ENCODE measurements around the gene ST6GALNAC4. TPM values are rescaled to one million over a fixed set of nuclear protein-coding genes. Genes with fewer than 3 reads are reported as not detected.

Gene ST6GALNAC4
- total and polyA plus RNA-seq, 9 of the 15 experiments (the other 6 are each of a cell fraction or from before 2014, with no cell fraction given): 2.6 to 43.1 (median 15.4) TPM

DNA sequence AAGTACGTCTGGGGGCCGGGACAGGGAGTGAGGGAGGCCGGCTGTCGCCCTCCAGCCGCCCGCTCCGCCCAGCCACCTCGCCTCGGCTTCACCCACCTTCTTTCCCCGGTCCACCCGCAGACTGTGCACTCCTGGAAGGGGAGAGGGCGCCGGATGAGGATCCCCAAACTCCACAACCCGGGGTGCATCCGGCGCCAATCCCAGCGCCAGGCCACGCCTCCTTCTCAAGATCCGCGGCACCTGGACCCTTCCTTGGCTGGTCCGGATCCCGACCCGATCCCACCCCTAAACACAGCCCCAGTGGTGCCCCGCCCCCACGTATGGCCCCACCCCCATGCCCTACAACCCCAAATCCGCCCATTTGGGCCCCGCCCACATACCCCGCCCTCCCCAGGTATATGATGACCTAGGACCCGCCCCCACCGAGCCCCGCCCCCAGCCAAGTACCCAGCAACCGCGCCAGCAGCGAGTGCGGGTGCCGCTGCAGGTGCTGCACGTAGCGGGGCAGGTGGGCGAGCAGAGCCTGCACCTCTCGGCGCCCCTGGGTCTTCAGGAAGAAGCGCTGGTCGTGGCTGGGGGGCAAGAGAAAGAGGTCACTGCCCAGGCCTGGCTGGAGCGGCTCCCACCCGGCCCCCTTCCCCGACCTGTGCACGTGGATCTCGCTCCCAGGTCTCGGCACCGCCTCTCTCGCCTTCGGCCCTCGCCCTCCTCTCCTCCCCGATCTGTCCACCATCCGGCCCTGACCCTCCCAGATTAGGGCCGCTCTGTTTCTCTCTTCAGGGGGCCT is 10.6 kb upstream of the ST6GALNAC4 start (continued):
- TF ChIP-seq, protein P1, sequence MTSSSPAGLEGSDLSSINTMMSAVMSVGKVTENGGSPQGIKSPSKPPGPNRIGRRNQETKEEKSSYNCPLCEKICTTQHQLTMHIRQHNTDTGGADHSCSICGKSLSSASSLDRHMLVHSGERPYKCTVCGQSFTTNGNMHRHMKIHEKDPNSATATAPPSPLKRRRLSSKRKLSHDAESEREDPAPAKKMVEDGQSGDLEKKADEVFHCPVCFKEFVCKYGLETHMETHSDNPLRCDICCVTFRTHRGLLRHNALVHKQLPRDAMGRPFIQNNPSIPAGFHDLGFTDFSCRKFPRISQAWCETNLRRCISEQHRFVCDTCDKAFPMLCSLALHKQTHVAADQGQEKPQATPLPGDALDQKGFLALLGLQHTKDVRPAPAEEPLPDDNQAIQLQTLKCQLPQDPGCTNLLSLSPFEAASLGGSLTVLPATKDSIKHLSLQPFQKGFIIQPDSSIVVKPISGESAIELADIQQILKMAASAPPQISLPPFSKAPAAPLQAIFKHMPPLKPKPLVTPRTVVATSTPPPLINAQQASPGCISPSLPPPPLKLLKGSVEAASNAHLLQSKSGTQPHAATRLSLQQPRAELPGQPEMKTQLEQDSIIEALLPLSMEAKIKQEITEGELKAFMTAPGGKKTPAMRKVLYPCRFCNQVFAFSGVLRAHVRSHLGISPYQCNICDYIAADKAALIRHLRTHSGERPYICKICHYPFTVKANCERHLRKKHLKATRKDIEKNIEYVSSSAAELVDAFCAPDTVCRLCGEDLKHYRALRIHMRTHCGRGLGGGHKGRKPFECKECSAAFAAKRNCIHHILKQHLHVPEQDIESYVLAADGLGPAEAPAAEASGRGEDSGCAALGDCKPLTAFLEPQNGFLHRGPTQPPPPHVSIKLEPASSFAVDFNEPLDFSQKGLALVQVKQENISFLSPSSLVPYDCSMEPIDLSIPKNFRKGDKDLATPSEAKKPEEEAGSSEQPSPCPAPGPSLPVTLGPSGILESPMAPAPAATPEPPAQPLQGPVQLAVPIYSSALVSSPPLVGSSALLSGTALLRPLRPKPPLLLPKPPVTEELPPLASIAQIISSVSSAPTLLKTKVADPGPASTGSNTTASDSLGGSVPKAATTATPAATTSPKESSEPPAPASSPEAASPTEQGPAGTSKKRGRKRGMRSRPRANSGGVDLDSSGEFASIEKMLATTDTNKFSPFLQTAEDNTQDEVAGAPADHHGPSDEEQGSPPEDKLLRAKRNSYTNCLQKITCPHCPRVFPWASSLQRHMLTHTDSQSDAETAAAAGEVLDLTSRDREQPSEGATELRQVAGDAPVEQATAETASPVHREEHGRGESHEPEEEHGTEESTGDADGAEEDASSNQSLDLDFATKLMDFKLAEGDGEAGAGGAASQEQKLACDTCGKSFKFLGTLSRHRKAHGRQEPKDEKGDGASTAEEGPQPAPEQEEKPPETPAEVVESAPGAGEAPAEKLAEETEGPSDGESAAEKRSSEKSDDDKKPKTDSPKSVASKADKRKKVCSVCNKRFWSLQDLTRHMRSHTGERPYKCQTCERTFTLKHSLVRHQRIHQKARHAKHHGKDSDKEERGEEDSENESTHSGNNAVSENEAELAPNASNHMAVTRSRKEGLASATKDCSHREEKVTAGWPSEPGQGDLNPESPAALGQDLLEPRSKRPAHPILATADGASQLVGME (CRISPR knock-in tag; IDR thresholded peaks at IDR 0.05): no peak
- TF ChIP-seq, protein P2, sequence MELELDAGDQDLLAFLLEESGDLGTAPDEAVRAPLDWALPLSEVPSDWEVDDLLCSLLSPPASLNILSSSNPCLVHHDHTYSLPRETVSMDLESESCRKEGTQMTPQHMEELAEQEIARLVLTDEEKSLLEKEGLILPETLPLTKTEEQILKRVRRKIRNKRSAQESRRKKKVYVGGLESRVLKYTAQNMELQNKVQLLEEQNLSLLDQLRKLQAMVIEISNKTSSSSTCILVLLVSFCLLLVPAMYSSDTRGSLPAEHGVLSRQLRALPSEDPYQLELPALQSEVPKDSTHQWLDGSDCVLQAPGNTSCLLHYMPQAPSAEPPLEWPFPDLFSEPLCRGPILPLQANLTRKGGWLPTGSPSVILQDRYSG (tag; conservative IDR thresholded peaks at IDR 0.05; ENCODE audit: low read depth): no peak
- no peak for TF ChIP-seq ZNF431 (CRISPR knock-in tag; IDR thresholded peaks at IDR 0.05)
- no peak for TF ChIP-seq ZNF589 (CRISPR knock-in tag; IDR thresholded peaks at IDR 0.05; ENCODE audit: low read depth)
- TF ChIP-seq STAG1 (CRISPR knock-in tag; IDR thresholded peaks at IDR 0.05; ENCODE audit: borderline replicate concordance): no peak
- TF ChIP-seq ZFP36 (IDR thresholded peaks at IDR 0.05; ENCODE audit: low read depth, low read length, partially characterized antibody): no peak
- TF ChIP-seq PHTF2 (CRISPR knock-in tag; IDR thresholded peaks at IDR 0.05): no peak
- TF ChIP-seq MYC (IDR thresholded peaks at IDR 0.05; ENCODE audit: low read depth, low read length): 0 out of 2 replicates have a peak, but pooled peaks have one; percentile 27
- no peak for TF ChIP-seq MYC (CRISPR knock-in tag; IDR thresholded peaks at IDR 0.05; ENCODE audit: borderline replicate concordance, low read depth)
- TF ChIP-seq ZNF282 (CRISPR knock-in tag; IDR thresholded peaks at IDR 0.05): no peak
- TF ChIP-seq KDM5B (IDR thresholded peaks at IDR 0.05; ENCODE audit: insufficient replicate concordance, low read depth, low read length): no peak
- TF ChIP-seq, protein P3, sequence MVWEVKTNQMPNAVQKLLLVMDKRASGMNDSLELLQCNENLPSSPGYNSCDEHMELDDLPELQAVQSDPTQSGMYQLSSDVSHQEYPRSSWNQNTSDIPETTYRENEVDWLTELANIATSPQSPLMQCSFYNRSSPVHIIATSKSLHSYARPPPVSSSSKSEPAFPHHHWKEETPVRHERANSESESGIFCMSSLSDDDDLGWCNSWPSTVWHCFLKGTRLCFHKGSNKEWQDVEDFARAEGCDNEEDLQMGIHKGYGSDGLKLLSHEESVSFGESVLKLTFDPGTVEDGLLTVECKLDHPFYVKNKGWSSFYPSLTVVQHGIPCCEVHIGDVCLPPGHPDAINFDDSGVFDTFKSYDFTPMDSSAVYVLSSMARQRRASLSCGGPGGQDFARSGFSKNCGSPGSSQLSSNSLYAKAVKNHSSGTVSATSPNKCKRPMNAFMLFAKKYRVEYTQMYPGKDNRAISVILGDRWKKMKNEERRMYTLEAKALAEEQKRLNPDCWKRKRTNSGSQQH (CRISPR knock-in tag; IDR thresholded peaks at IDR 0.05): no peak
- no peak for TF ChIP-seq TCF3 (CRISPR knock-in tag; IDR thresholded peaks at IDR 0.05)
- TF ChIP-seq C11orf30 (IDR thresholded peaks at IDR 0.05; ENCODE audit: low read depth): no peak
- TF ChIP-seq FOXP1 (CRISPR knock-in tag; IDR thresholded peaks at IDR 0.05): no peak
- no peak for TF ChIP-seq SRSF1 (IDR thresholded peaks at IDR 0.05; ENCODE audit: low read depth, low read length)
- TF ChIP-seq, protein P4, sequence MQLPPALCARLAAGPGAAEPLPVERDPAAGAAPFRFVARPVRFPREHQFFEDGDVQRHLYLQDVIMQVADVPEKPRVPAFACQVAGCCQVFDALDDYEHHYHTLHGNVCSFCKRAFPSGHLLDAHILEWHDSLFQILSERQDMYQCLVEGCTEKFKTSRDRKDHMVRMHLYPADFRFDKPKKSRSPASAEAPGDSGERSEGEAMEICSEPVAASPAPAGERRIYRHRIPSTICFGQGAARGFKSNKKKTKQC (CRISPR knock-in tag; IDR thresholded peaks at IDR 0.05): no peak
- no peak for TF ChIP-seq POLR2B (IDR thresholded peaks at IDR 0.05; ENCODE audit: low read depth, partially characterized antibody)
- TF ChIP-seq PHB (CRISPR knock-in tag; IDR thresholded peaks at IDR 0.05): no peak
